K562 (cell line): ENCODE measurements around the gene CDCA3. TPM values are rescaled to one million over a fixed set of nuclear protein-coding genes. Genes with fewer than 3 reads are reported as not detected.

Source experiments
- ATAC-seq: fragments of 200-7000 bp; cut with Tn5 transposase; 3 replicates; pipeline ENCODE4 v1.9.1; 2020; ENCODE audit warnings: moderate library complexity
- BruUV-seq: library from RNA; stranded (reverse); fragments of 400-500 nt; replicated peaks from 2 replicates; lab custom pipeline; 2021; lab: Mats Ljungman, UMichigan
- CTCF ChIA-PET: fragments of 300-600 bp; formaldehyde crosslinking; extraction: SDS; loops from one replicate; lab custom pipeline; 2021; ENCODE audit warnings: low intra/inter-chr PET ratio; lab: Yijun Ruan, JAX
- POLR2A ChIA-PET: fragments of 300-600, 350-650 bp; sonication (Branson Sonifier 250); formaldehyde crosslinking; extraction: SDS; loops from one replicate; lab custom pipeline; 2021; ENCODE audit warnings: antibody characterized with exemption, inconsistent platforms; lab: Yijun Ruan, JAX
- DNase-seq, 4 experiments: peaks; one replicate each; pipeline versions ENCODE4 v3.0.0 to v3.0.0-alpha.2; 2011 to 2018; ENCODE audit warnings: low spot score in 3 of 4, mixed read lengths in 3 of 4; ENCODE audit errors: extremely low read depth in 1 of 4
- FAIRE-seq: peaks from 2 replicates; lab custom pipeline; 2011; peaks lifted over from hg19 to GRCh38; lab: Jason Lieb, UNC
- H2AFZ ChIP-seq: 2 replicates; pipeline ENCODE4 v1.6.0; 2011; ENCODE audit warnings: low read depth, low read length, control low read depth, inconsistent platforms
- H3K27ac ChIP-seq: fragments of 200-600 bp; 3 replicates; pipeline ENCODE4 v1.8.0; 2011; ENCODE audit warnings: low read depth, mild to moderate bottlenecking, control low read depth, inconsistent platforms, low read length, moderate library complexity, mixed read lengths; ENCODE audit errors: extremely low read depth
- H3K27me3 ChIP-seq, 2 experiments: fragments of 300-600 bp in 1 of 2; 2 replicates in 1 of 2; 3 replicates in 1 of 2; pipeline versions ENCODE4 v1.6.0 to v1.8.0; 2011; ENCODE audit warnings: inconsistent platforms in 2 of 2, low read length in 2 of 2, mild to moderate bottlenecking in 1 of 2, mixed read lengths in 1 of 2, moderate library complexity in 1 of 2; ENCODE audit not compliant: control insufficient read depth in 2 of 2, insufficient read depth in 2 of 2
- H3K36me3 ChIP-seq: fragments of 300-600 bp; 3 replicates; pipeline ENCODE4 v1.8.0; 2011; ENCODE audit warnings: mild to moderate bottlenecking, low read length, inconsistent platforms; ENCODE audit not compliant: control insufficient read depth, insufficient read depth
- H3K4me1 ChIP-seq, 2 experiments: fragments of 200-600 bp in 1 of 2; replicated peaks in 1 of 2; 2 replicates in 1 of 2; 3 replicates in 1 of 2; pipeline versions ENCODE4 v1.5.1 to v1.8.0; 2011; ENCODE audit warnings: inconsistent platforms in 2 of 2, low read length in 2 of 2, mild to moderate bottlenecking in 1 of 2, mixed read lengths in 1 of 2, moderate library complexity in 1 of 2; ENCODE audit not compliant: control insufficient read depth in 2 of 2, insufficient read depth in 2 of 2
- H3K4me2 ChIP-seq: 2 replicates; pipeline ENCODE4 v1.6.1; 2011; ENCODE audit warnings: low read length, control low read depth, inconsistent platforms, mixed read lengths; ENCODE audit not compliant: insufficient read depth
- H3K4me3 ChIP-seq: fragments of 200-600 bp; sonication (generic), shearing (Covaris generic); 2 replicates; pipeline ENCODE4 v1.5.1; 2016; ENCODE audit warnings: control low read depth, inconsistent platforms
- H3K79me2 ChIP-seq: fragments of 200-600 bp; 3 replicates; pipeline ENCODE4 v1.8.0; 2011; ENCODE audit warnings: low read length, inconsistent platforms; ENCODE audit not compliant: control insufficient read depth, insufficient read depth
- H3K9ac ChIP-seq, 2 experiments: 2 replicates each; pipeline versions ENCODE4 v1.6.0 to v1.6.1; 2011; ENCODE audit warnings: low read depth in 2 of 2, low read length in 2 of 2, control low read depth in 1 of 2, inconsistent platforms in 1 of 2, mild to moderate bottlenecking in 1 of 2, mixed read lengths in 1 of 2; ENCODE audit not compliant: insufficient read depth in 1 of 2
- H3K9me1 ChIP-seq: one replicate; pipeline ENCODE4 v1.6.0; 2011; ENCODE audit warnings: inconsistent platforms, mild to moderate bottlenecking, low read length, moderate library complexity; ENCODE audit not compliant: control insufficient read depth, insufficient read depth
- H3K9me3 ChIP-seq: replicated peaks from 2 replicates; pipeline ENCODE4 v1.5.1; 2011; ENCODE audit warnings: low read depth, low read length, inconsistent platforms; ENCODE audit not compliant: control insufficient read depth, insufficient read depth
- H4K20me1 ChIP-seq: replicated peaks from 2 replicates; pipeline ENCODE4 v1.6.1; 2011; ENCODE audit warnings: low read length, inconsistent platforms, mixed read lengths; ENCODE audit not compliant: control insufficient read depth, insufficient read depth
- BCL6 ChIP-seq: fragments of 250-450 bp; sonication (Bioruptor Pico); IDR thresholded peaks from 2 replicates; pipeline ENCODE4 v1.4.0; 2020
- BRF1 ChIP-seq: IDR thresholded peaks from 3 replicates; pipeline ENCODE4 v1.6.1; 2011; ENCODE audit warnings: borderline replicate concordance, mild to moderate bottlenecking; ENCODE audit not compliant: insufficient read length; ENCODE audit errors: extremely low read depth
- FOXA3 ChIP-seq, 2 experiments: fragments of 450-650 bp in 1 of 2; sonication (generic) in 1 of 2; formaldehyde crosslinking; IDR thresholded peaks in 1 of 2; conservative IDR thresholded peaks in 1 of 2; 2 replicates each; pipeline versions ENCODE4 v1.4.0 to v1.8.0; 2020 to 2022; ENCODE audit warnings: mild to moderate bottlenecking in 2 of 2, missing genetic modification reagents in 1 of 2
- HDGF ChIP-seq: fragments of 450-650 bp; IDR thresholded peaks from 2 replicates; pipeline ENCODE4 v1.6.1; 2016
- NONO ChIP-seq, 2 experiments: fragments of 200-400 bp in 1 of 2; fragments of 450-650 bp in 1 of 2; formaldehyde crosslinking in 1 of 2; IDR thresholded peaks; 2 replicates each; pipeline ENCODE4 v1.6.1; 2017; ENCODE audit warnings: low read depth in 2 of 2, mild to moderate bottlenecking in 2 of 2, moderate library complexity in 2 of 2, low read length in 1 of 2
- PHTF2 ChIP-seq: fragments of 250-450 bp; sonication (Bioruptor Pico); IDR thresholded peaks from 2 replicates; pipeline ENCODE4 v1.5.0; 2021; ENCODE audit warnings: mild to moderate bottlenecking
- SMARCB1 ChIP-seq: IDR thresholded peaks from 2 replicates; pipeline ENCODE4 v1.6.1; 2011; ENCODE audit warnings: improper control_type of control experiment, low read depth; ENCODE audit not compliant: insufficient read length
- ZKSCAN1 ChIP-seq: fragments of 150-350 bp; IDR thresholded peaks from 2 replicates; pipeline ENCODE4 v1.6.1; 2016; ENCODE audit warnings: low read depth, low read length
- WGBS: fragments of 100-300 bp; shearing (Covaris generic); methylation state at CpG from one replicate; pipeline ENCODE4 v1.1.6; 2016; ENCODE audit warnings: low coverage, mixed read lengths; ENCODE audit not compliant: insufficient coverage; ENCODE audit errors: missing lambda C conversion rate; 5-methylcytosine and 5-hydroxymethylcytosine counted together
- in situ Hi-C: fragments of 300-500 bp; cut with MboI; formaldehyde crosslinking; loops from 4 replicates; pipeline ENCODE4 v1.15.0; 2018; ENCODE audit warnings: inconsistent platforms, mixed read lengths
- intact Hi-C: fragments of 100-400 bp; cut with micrococcal nuclease; formaldehyde crosslinking; loops from 2 replicates; pipeline ENCODE4 v1.14.2; 2022
- polyA plus RNA-seq, 8 experiments: library from polyadenylated mRNA; depleted of rRNA in 4 of 8; stranded (reverse) in 5 of 8; unstranded in 3 of 8; fragments of >200 nt; fragmentation: Nextera tagmentation in 2 of 8; fragmentation: Illumina TruSeq in 1 of 8; extraction: Ambion mirVana in 2 of 8; extraction: Trizol in 1 of 8; gene quantifications; 2 replicates each; pipeline versions ENCODE4 v1.2.1 to v1.2.3, GENCODE V29; 2011 to 2014; ENCODE audit warnings: inconsistent platforms in 1 of 8, missing spikeins in 1 of 8
- total RNA-seq, 7 experiments: library from RNA; depleted of rRNA in 6 of 7; stranded (reverse); fragments of >200 nt in 6 of 7; fragmentation: Illumina TruSeq in 2 of 7; extraction: Trizol in 2 of 7; gene quantifications; 2 replicates each; pipeline versions ENCODE4 v1.2.1 to v1.2.3, GENCODE V29; 2011 to 2021; ENCODE audit warnings: low replicate concordance in 1 of 7
- TF ChIP-seq, protein P1 (sequence below): fragments of 450-650 bp; IDR thresholded peaks from 2 replicates; pipeline ENCODE4 v1.6.1; 2016; ENCODE audit warnings: borderline replicate concordance
- TF ChIP-seq, protein P2 (sequence below): fragments of 250-450 bp; sonication (Bioruptor Pico); IDR thresholded peaks from 2 replicates; pipeline ENCODE4 v1.4.0; 2020; ENCODE audit warnings: mild to moderate bottlenecking, moderate library complexity, borderline replicate concordance
- TF ChIP-seq, protein P3 (sequence below): fragments of 250-450 bp; sonication (Bioruptor Pico); IDR thresholded peaks from 2 replicates; pipeline ENCODE4 v1.5.0; 2021
- TF ChIP-seq, protein P4 (sequence below): IDR thresholded peaks from 3 replicates; pipeline ENCODE4 v1.6.1; 2011; ENCODE audit warnings: borderline replicate concordance, mild to moderate bottlenecking; ENCODE audit not compliant: insufficient read length, insufficient read depth

CDCA3 gene
- total and polyA plus RNA-seq, 9 of the 15 experiments (the other 6 are each of a cell fraction or from before 2014, with no cell fraction given) = 24.2 to 80.8 (median 55.1) TPM

DNA sequence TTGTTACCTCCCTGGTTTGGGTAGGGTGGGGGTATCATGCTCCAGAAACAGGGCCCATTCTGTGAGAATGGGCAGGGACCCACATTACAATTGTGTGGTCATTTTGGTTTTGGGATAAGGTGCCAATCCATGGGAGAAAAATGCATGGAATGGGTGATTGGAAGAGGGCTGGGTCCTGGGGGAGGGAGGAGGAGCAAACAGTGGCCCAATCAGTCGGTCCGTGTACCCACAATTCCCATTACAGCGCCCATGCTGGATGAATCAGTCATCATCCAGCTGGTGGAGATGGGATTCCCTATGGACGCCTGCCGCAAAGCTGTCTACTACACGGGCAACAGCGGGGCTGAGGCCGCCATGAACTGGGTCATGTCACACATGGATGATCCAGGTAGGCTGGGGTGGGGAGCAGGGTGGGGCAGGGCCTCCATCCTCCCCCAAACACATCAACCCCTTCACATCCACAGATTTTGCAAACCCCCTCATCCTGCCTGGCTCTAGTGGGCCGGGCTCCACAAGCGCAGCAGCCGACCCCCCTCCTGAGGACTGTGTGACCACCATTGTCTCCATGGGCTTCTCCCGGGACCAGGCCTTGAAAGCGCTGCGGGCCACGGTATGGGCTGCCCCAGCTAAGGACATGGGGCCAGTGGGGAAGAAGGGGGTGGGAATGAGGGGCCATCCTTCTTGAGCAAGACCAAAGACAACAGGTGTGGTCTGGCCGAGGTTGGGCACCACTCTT lies 12.7 kb upstream of the CDCA3 start (continued):
- TF ChIP-seq, protein P1, sequence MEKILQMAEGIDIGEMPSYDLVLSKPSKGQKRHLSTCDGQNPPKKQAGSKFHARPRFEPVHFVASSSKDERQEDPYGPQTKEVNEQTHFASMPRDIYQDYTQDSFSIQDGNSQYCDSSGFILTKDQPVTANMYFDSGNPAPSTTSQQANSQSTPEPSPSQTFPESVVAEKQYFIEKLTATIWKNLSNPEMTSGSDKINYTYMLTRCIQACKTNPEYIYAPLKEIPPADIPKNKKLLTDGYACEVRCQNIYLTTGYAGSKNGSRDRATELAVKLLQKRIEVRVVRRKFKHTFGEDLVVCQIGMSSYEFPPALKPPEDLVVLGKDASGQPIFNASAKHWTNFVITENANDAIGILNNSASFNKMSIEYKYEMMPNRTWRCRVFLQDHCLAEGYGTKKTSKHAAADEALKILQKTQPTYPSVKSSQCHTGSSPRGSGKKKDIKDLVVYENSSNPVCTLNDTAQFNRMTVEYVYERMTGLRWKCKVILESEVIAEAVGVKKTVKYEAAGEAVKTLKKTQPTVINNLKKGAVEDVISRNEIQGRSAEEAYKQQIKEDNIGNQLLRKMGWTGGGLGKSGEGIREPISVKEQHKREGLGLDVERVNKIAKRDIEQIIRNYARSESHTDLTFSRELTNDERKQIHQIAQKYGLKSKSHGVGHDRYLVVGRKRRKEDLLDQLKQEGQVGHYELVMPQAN = no peak

DNA sequence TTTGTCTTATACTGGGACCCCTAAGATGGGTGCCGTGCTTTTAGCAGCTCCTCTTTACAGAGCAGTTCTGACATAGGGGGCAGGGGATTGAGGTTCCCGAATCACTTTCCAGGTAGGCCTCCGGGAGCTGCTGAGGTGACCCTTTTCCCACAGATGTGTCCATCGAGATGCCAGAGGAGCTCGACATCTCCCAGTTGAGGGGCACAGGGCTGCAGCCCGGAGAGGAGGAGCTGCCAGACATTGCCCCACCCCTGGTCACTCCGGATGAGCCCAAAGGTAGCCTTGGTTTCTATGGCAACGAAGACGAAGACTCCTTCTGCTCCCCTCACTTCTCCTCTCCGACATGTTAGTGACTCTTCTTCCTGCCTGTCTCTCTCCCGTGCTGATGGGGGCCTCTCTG lies 11.9 kb upstream of the CDCA3 start:
- H3K36me3 ChIP-seq = peaks cover 72% of the 10 kb centered on the region
- H3K4me2 ChIP-seq = no peak overlapping the region
- H3K9ac ChIP-seq = no peak overlapping the region
- no peak overlapping the region for H3K27ac ChIP-seq
- BruUV-seq = no TSS peak
- no peaks in the 10 kb centered on the region for H3K9me3 ChIP-seq
- H3K79me2 ChIP-seq = peaks cover 12% of the 10 kb centered on the region
- DNase-seq (no peak), ATAC-seq (no peak), FAIRE-seq (no peak)
- in situ Hi-C loops (no loop called here), intact Hi-C loops (no loop called here)
- WGBS = 80% methylated on average over 7 of the region's 11 CpGs
- no peaks in the 10 kb centered on the region for H3K27me3 ChIP-seq
- ChIA-PET POLR2A (interaction anchor here (1.4 to 11.3 kb wide), 2 partner anchors 9 kb away, joined by 3 to 174 read pairs; partner anchors contain the start of genes CDCA3 and USP5), CTCF (no interaction called here)
- no peaks in the 10 kb centered on the region for H3K9me1 ChIP-seq
- H3K4me3 ChIP-seq = no peak overlapping the region
- H4K20me1 ChIP-seq = peaks cover 1% of the 10 kb centered on the region; the same call in 1 of the 2 replicates
- H2AFZ ChIP-seq = no peak overlapping the region
- peaks cover 12 to 20% of the 10 kb centered on the region in 2 experiments; a peak in 4 of 5 replicates for H3K4me1 ChIP-seq
- TF ChIP-seq, protein P2, sequence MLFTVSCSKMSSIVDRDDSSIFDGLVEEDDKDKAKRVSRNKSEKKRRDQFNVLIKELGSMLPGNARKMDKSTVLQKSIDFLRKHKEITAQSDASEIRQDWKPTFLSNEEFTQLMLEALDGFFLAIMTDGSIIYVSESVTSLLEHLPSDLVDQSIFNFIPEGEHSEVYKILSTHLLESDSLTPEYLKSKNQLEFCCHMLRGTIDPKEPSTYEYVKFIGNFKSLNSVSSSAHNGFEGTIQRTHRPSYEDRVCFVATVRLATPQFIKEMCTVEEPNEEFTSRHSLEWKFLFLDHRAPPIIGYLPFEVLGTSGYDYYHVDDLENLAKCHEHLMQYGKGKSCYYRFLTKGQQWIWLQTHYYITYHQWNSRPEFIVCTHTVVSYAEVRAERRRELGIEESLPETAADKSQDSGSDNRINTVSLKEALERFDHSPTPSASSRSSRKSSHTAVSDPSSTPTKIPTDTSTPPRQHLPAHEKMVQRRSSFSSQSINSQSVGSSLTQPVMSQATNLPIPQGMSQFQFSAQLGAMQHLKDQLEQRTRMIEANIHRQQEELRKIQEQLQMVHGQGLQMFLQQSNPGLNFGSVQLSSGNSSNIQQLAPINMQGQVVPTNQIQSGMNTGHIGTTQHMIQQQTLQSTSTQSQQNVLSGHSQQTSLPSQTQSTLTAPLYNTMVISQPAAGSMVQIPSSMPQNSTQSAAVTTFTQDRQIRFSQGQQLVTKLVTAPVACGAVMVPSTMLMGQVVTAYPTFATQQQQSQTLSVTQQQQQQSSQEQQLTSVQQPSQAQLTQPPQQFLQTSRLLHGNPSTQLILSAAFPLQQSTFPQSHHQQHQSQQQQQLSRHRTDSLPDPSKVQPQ (CRISPR knock-in tag) = no peak
- TF ChIP-seq, protein P3, sequence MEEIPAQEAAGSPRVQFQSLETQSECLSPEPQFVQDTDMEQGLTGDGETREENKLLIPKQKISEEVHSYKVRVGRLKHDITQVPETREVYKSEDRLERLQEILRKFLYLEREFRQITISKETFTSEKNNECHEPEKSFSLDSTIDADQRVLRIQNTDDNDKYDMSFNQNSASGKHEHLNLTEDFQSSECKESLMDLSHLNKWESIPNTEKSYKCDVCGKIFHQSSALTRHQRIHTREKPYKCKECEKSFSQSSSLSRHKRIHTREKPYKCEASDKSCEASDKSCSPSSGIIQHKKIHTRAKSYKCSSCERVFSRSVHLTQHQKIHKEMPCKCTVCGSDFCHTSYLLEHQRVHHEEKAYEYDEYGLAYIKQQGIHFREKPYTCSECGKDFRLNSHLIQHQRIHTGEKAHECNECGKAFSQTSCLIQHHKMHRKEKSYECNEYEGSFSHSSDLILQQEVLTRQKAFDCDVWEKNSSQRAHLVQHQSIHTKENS (CRISPR knock-in tag) = no peak
- no peak for TF ChIP-seq BRF1
- TF ChIP-seq HDGF = no peak
- TF ChIP-seq, protein P4, sequence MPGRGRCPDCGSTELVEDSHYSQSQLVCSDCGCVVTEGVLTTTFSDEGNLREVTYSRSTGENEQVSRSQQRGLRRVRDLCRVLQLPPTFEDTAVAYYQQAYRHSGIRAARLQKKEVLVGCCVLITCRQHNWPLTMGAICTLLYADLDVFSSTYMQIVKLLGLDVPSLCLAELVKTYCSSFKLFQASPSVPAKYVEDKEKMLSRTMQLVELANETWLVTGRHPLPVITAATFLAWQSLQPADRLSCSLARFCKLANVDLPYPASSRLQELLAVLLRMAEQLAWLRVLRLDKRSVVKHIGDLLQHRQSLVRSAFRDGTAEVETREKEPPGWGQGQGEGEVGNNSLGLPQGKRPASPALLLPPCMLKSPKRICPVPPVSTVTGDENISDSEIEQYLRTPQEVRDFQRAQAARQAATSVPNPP = no peak
- TF ChIP-seq ZKSCAN1 = no peak
- no peak for TF ChIP-seq FOXA3 (CRISPR knock-in tag; conservative IDR thresholded peaks at IDR 0.05 in 1 of 2, IDR thresholded peaks at IDR 0.05 in 1 of 2)
- no peak for TF ChIP-seq SMARCB1
- no peak for TF ChIP-seq BCL6 (CRISPR knock-in tag)
- no peak for TF ChIP-seq NONO (IDR thresholded peaks at IDR 0.05; ENCODE audit: low read depth in 2 of 2, low read length in 1 of 2)
- TF ChIP-seq PHTF2 = no peak
